SK-N-SH (cell line): ENCODE measurements around the gene FLYWCH2. TPM values are rescaled to one million over a fixed set of nuclear protein-coding genes. Genes with fewer than 3 reads are reported as not detected.

Experiments used
- CTCF ChIA-PET: fragments of 300-600, 350-600 bp; formaldehyde crosslinking; extraction: SDS; loops from one replicate; lab custom pipeline; 2021; lab: Yijun Ruan, JAX
- POLR2A ChIA-PET: fragments of 350-600 bp; sonication (Branson Sonifier 250); formaldehyde crosslinking; extraction: SDS; loops from one replicate; lab custom pipeline; 2020; ENCODE audit warnings: antibody characterized with exemption, inconsistent platforms; lab: Yijun Ruan, JAX
- DNase-seq: peaks from one replicate; pipeline ENCODE4 v3.0.0; 2012
- H2AFZ ChIP-seq: fragments of 200-600 bp; sonication (generic); 2 replicates; pipeline ENCODE4 v1.8.1; 2016; ENCODE audit warnings: antibody characterized with exemption, mild to moderate bottlenecking, low read depth
- H3F3A ChIP-seq: fragments of 200-600 bp; sonication (generic); replicated peaks from 2 replicates; pipeline ENCODE3; 2016; ENCODE audit warnings: antibody characterized with exemption, mild to moderate bottlenecking; ENCODE audit not compliant: insufficient read depth
- H3K27ac ChIP-seq, 2 experiments: fragments of 200-500 bp in 1 of 2; fragments of 200-600 bp in 1 of 2; sonication (Bioruptor generic) in 1 of 2; sonication (generic), shearing (Covaris generic) in 1 of 2; 2 replicates each; pipeline versions ENCODE4 v1.5.1 to v1.6.1; 2014 to 2016; ENCODE audit warnings: low read depth in 2 of 2, inconsistent platforms in 1 of 2, low read length in 1 of 2, mild to moderate bottlenecking in 1 of 2, mixed read lengths in 1 of 2
- H3K27me3 ChIP-seq: fragments of 200-600 bp; sonication (generic), shearing (Covaris generic); 2 replicates; pipeline ENCODE4 v1.6.1; 2016; ENCODE audit warnings: mixed run types; ENCODE audit not compliant: insufficient read depth
- H3K36me3 ChIP-seq, 2 experiments: fragments of 200-500 bp in 1 of 2; fragments of 200-600 bp in 1 of 2; sonication (Bioruptor generic) in 1 of 2; sonication (generic) in 1 of 2; replicated peaks in 1 of 2; 2 replicates each; pipeline versions ENCODE3 to v1.5.1; 2014 to 2016; ENCODE audit warnings: low read length in 1 of 2, mild to moderate bottlenecking in 1 of 2; ENCODE audit not compliant: insufficient read depth in 2 of 2, control insufficient read depth in 1 of 2
- H3K4me1 ChIP-seq, 2 experiments: fragments of 200-500 bp in 1 of 2; fragments of 200-600 bp in 1 of 2; sonication (Bioruptor generic) in 1 of 2; sonication (generic), shearing (Covaris generic) in 1 of 2; 2 replicates each; pipeline versions ENCODE4 v1.5.1 to v1.6.1; 2014 to 2016; ENCODE audit warnings: low read depth in 1 of 2, low read length in 1 of 2, mixed run types in 1 of 2; ENCODE audit not compliant: insufficient read depth in 2 of 2, control insufficient read depth in 1 of 2
- H3K4me2 ChIP-seq: fragments of 200-600 bp; sonication (generic), shearing (Covaris generic); 2 replicates; pipeline ENCODE4 v1.6.1; 2017; ENCODE audit warnings: mixed run types
- H3K4me3 ChIP-seq, 2 experiments: fragments of 200-500 bp in 1 of 2; fragments of 200-600 bp in 1 of 2; sonication (Bioruptor generic) in 1 of 2; sonication (generic), shearing (Covaris generic) in 1 of 2; 2 replicates each; pipeline versions ENCODE4 v1.5.1 to v1.8.1; 2014 to 2016; ENCODE audit warnings: low read depth in 2 of 2, inconsistent platforms in 1 of 2, low read length in 1 of 2, mild to moderate bottlenecking in 1 of 2, mixed read lengths in 1 of 2, moderate library complexity in 1 of 2
- H3K79me2 ChIP-seq: fragments of 200-600 bp; sonication (generic); 2 replicates; pipeline ENCODE4 v1.8.1; 2017; ENCODE audit warnings: mild to moderate bottlenecking; ENCODE audit not compliant: insufficient read depth
- H3K9ac ChIP-seq: fragments of 200-600 bp; sonication (generic); 2 replicates; pipeline ENCODE4 v1.6.1; 2017; ENCODE audit warnings: mixed run types
- H3K9me2 ChIP-seq: fragments of 200-600 bp; sonication (generic); 2 replicates; pipeline ENCODE4 v1.6.1; 2017; ENCODE audit warnings: mixed run types
- H3K9me3 ChIP-seq: fragments of 200-600 bp; sonication (generic); 2 replicates; pipeline ENCODE4 v1.6.1; 2017; ENCODE audit warnings: mixed run types, mild to moderate bottlenecking, moderate library complexity
- H4K20me1 ChIP-seq: fragments of 200-600 bp; sonication (generic); 2 replicates; pipeline ENCODE4 v1.6.1; 2017; ENCODE audit warnings: mild to moderate bottlenecking, mixed run types; ENCODE audit not compliant: insufficient read depth
- NRF1 ChIP-seq: IDR thresholded peaks from 2 replicates; pipeline ENCODE4 v1.6.1; 2012; ENCODE audit warnings: low read depth, mild to moderate bottlenecking, low read length
- POLR2AphosphoS5 ChIP-seq: IDR thresholded peaks from 2 replicates; pipeline ENCODE4 v1.6.1; 2012; ENCODE audit warnings: low read depth, low read length
- TCF12 ChIP-seq: IDR thresholded peaks from 2 replicates; pipeline ENCODE4 v1.4.0; 2012
- TEAD4 ChIP-seq: IDR thresholded peaks from 2 replicates; pipeline ENCODE4 v1.4.0; 2012; ENCODE audit warnings: mild to moderate bottlenecking, borderline replicate concordance; ENCODE audit not compliant: insufficient read depth
- YY1 ChIP-seq: IDR thresholded peaks from 2 replicates; pipeline ENCODE4 v1.4.0; 2012; ENCODE audit warnings: low read depth, mild to moderate bottlenecking
- WGBS: methylation state at CpG from one replicate; pipeline ENCODE4 v1.1.6; 2017; ENCODE audit warnings: low lambda C conversion rate; 5-methylcytosine and 5-hydroxymethylcytosine counted together
- polyA plus RNA-seq, 3 experiments: library from polyadenylated mRNA; depleted of rRNA; stranded (reverse); fragments of >200 nt; gene quantifications; 2 replicates each; pipeline ENCODE4 v1.2.3, GENCODE V29; 2012
- TF ChIP-seq, protein P1 (sequence below): IDR thresholded peaks from 2 replicates; pipeline ENCODE4 v1.4.0; 2012; ENCODE audit warnings: low read depth, borderline replicate concordance
- TF ChIP-seq, protein P2 (sequence below): IDR thresholded peaks from 2 replicates; pipeline ENCODE4 v1.4.0; 2012; ENCODE audit warnings: low read depth
- TF ChIP-seq, protein P3 (sequence below): IDR thresholded peaks from 2 replicates; pipeline ENCODE4 v1.4.0; 2012; ENCODE audit warnings: low read depth, borderline replicate concordance
- TF ChIP-seq, protein P4 (sequence below): IDR thresholded peaks from 2 replicates; pipeline ENCODE4 v1.6.1; 2012; ENCODE audit warnings: mild to moderate bottlenecking, low read depth, low read length, moderate library complexity

Gene FLYWCH2
- polyA plus RNA-seq, 1 of the 3 experiments (the other 2 are of a cell fraction) = 64.8 TPM

DNA sequence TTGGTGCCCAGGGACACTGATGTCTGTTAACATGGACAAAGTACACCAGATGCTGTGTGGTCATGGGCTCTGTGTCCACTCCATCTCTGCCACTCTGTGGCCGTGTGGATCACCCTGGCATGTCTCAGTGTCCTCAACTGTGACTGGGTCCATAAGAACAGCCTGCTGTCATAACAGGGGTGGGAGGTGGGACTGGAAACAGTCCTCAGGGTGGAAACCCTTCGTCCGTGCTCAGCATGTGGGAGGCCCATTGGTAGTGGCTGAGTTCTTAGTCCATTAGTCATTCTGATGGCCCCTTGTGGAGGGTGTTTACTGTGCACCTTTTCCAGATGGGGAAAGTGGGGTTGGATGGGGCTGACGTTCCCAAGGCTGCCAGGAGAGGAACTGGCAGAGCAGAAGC lies 12.8 kb downstream of the FLYWCH2 start:
- TF ChIP-seq, protein P1, sequence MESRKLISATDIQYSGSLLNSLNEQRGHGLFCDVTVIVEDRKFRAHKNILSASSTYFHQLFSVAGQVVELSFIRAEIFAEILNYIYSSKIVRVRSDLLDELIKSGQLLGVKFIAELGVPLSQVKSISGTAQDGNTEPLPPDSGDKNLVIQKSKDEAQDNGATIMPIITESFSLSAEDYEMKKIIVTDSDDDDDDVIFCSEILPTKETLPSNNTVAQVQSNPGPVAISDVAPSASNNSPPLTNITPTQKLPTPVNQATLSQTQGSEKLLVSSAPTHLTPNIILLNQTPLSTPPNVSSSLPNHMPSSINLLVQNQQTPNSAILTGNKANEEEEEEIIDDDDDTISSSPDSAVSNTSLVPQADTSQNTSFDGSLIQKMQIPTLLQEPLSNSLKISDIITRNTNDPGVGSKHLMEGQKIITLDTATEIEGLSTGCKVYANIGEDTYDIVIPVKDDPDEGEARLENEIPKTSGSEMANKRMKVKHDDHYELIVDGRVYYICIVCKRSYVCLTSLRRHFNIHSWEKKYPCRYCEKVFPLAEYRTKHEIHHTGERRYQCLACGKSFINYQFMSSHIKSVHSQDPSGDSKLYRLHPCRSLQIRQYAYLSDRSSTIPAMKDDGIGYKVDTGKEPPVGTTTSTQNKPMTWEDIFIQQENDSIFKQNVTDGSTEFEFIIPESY = no peak
- TF ChIP-seq, protein P2, sequence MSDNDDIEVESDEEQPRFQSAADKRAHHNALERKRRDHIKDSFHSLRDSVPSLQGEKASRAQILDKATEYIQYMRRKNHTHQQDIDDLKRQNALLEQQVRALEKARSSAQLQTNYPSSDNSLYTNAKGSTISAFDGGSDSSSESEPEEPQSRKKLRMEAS = peak; percentile 73
- TF ChIP-seq, protein P3, sequence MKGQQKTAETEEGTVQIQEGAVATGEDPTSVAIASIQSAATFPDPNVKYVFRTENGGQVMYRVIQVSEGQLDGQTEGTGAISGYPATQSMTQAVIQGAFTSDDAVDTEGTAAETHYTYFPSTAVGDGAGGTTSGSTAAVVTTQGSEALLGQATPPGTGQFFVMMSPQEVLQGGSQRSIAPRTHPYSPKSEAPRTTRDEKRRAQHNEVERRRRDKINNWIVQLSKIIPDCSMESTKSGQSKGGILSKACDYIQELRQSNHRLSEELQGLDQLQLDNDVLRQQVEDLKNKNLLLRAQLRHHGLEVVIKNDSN = no peak
- ChIA-PET POLR2A (no interaction called here), CTCF (interaction anchor here (1.4 kb wide), 1 partner anchor 8 kb away, joined by 5 read pairs; no protein-coding TSS in a partner anchor)
- no peak overlapping the region for H3K4me3 ChIP-seq
- peaks cover 0 to 12% of the 10 kb centered on the region in 2 experiments for H3K36me3 ChIP-seq
- no peaks in the 10 kb centered on the region for H3K9me2 ChIP-seq
- H3K79me2 ChIP-seq = peaks cover 3% of the 10 kb centered on the region
- H3K9ac ChIP-seq = no peak overlapping the region
- no peak overlapping the region for H2AFZ ChIP-seq
- no peaks in the 10 kb centered on the region for H3K9me3 ChIP-seq
- no peak overlapping the region; a peak in 1 of 4 replicates for H3K27ac ChIP-seq
- no peak for DNase-seq
- no peak overlapping the region for H3K4me2 ChIP-seq
- H3F3A ChIP-seq = no peaks in the 10 kb centered on the region
- H3K27me3 ChIP-seq = no peaks in the 10 kb centered on the region
- H4K20me1 ChIP-seq = no peaks in the 10 kb centered on the region
- no peaks in the 10 kb centered on the region; a peak in 1 of 4 replicates for H3K4me1 ChIP-seq
- 23% methylated on average over 3 of the region's 4 CpGs for WGBS

DNA sequence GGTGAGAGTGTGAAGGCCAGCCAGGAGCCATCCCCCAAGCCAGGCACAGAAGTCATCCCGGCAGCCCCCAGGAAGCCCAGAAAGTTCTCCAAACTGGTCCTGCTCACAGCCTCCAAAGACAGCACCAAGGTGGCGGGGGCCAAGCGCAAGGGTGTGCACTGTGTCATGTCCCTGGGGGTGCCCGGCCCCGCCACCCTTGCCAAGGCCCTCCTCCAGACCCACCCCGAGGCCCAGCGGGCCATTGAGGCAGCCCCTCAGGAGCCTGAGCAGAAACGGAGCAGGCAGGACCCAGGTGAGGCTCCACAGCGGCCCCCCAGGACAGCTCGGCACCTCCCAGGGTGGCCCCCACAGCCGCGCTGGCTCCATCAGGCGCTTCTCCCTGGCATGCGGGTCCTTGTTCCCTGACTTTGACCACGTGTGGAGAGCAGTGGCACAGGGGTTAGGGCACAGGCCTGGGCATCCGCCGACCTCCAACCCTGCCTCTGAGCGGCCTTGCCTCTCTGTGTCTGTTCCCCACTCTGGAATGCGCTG lies 13.5 kb downstream of the FLYWCH2 start:
- Histone ChIP-seq H3K79me2 (peaks cover 3% of the 10 kb centered on the region), H3F3A (no peaks in the 10 kb centered on the region), H3K4me2 (no peak overlapping the region), H3K9me3 (no peaks in the 10 kb centered on the region), H2AFZ (no peak overlapping the region), H3K9me2 (no peaks in the 10 kb centered on the region), H3K9ac (no peak overlapping the region), H3K27me3 (no peaks in the 10 kb centered on the region), H3K27ac (no peak overlapping the region), H3K4me3 (no peak overlapping the region), H4K20me1 (no peaks in the 10 kb centered on the region), H3K36me3 (peaks cover 0 to 12% of the 10 kb centered on the region in 2 experiments), H3K4me1 (no peaks in the 10 kb centered on the region)
- DNase-seq = no peak
- ChIA-PET POLR2A (no interaction called here), CTCF (interaction anchor here (1.3 to 2.0 kb wide), 2 partner anchors 11 to 30 kb away, joined by 4 to 6 read pairs; no protein-coding TSS in a partner anchor)
- 100% methylated on average over 1 of the region's 19 CpGs for WGBS
- TF ChIP-seq, protein P4, sequence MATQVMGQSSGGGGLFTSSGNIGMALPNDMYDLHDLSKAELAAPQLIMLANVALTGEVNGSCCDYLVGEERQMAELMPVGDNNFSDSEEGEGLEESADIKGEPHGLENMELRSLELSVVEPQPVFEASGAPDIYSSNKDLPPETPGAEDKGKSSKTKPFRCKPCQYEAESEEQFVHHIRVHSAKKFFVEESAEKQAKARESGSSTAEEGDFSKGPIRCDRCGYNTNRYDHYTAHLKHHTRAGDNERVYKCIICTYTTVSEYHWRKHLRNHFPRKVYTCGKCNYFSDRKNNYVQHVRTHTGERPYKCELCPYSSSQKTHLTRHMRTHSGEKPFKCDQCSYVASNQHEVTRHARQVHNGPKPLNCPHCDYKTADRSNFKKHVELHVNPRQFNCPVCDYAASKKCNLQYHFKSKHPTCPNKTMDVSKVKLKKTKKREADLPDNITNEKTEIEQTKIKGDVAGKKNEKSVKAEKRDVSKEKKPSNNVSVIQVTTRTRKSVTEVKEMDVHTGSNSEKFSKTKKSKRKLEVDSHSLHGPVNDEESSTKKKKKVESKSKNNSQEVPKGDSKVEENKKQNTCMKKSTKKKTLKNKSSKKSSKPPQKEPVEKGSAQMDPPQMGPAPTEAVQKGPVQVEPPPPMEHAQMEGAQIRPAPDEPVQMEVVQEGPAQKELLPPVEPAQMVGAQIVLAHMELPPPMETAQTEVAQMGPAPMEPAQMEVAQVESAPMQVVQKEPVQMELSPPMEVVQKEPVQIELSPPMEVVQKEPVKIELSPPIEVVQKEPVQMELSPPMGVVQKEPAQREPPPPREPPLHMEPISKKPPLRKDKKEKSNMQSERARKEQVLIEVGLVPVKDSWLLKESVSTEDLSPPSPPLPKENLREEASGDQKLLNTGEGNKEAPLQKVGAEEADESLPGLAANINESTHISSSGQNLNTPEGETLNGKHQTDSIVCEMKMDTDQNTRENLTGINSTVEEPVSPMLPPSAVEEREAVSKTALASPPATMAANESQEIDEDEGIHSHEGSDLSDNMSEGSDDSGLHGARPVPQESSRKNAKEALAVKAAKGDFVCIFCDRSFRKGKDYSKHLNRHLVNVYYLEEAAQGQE = no peak
- TF ChIP-seq NRF1 (no peak), TCF12 (no peak), TEAD4 (no peak), POLR2AphosphoS5 (no peak), YY1 (no peak)
- TF ChIP-seq, protein P2 = no peak
